IMR-90 (cell line): ENCODE measurements around the gene ATF5. TPM values are rescaled to one million over a fixed set of nuclear protein-coding genes. Genes with fewer than 3 reads are reported as not detected.

ENCODE experiments used
- polyA plus RNA-seq, 3 experiments: library from polyadenylated mRNA; depleted of rRNA; stranded (reverse); fragments of >200 nt; gene quantifications; 2 replicates each; pipeline ENCODE4 v1.2.3, GENCODE V29; 2012; ENCODE audit warnings: low replicate concordance in 1 of 3
- total RNA-seq: library from RNA; depleted of rRNA; stranded (reverse); fragments of >200 nt; gene quantifications from 2 replicates; pipeline ENCODE4 v1.2.3, GENCODE V29; 2012
- TF ChIP-seq, protein P1 (sequence below): fragments of 150-350 bp; IDR thresholded peaks from 2 replicates; pipeline ENCODE4 v1.6.1; 2017; ENCODE audit warnings: mild to moderate bottlenecking, antibody characterized with exemption, low read length, low read depth

Gene ATF5
- total and polyA plus RNA-seq, 2 of the 4 experiments (the other 2 are of a cell fraction) = 2.7 to 15.7 TPM

DNA sequence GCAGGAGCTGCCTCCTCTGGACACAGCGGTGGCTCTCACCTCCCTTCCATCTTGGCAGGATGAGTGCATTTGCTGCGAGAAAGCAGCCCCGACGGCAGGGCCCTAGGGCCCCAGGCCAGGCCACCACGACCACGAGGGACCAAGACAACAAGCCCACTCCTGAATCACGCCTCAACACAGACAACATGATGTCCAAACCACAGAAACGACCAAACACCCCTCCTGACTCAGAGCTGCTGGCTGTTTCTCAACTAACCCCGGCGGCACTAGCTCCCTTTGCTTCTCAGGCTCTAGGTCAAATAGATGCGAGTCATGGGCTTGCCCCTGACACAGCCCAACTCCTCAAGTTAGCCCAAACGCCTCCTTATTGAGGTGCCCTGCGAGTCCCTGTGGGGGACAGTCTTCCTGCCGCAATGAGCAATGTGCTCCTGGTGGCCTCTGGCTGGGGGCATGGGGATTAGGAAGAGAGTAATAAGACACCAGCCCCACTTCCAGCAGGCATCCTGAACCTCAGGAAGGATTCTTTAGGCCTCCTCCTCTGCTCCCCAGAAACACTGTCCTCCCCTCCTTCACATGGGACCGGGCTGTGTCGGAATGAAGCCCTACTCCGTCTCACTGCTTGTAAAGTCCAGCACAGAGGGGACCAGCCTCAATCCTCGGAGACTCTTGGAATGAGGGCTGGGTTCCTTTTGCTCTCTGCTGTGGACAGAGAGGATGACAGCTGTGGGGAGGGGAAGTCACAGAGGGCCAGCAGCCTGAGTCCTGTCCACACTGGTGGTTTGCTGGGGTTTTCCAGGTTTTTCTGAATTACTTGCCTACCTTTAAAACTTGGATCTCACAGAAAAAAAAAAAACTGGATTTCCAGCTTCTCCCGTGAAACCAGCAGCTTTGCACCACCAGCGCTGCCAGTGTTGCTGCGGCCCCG lies 6.9 kb upstream of the ATF5 start (continued):
- TF ChIP-seq, protein P1, sequence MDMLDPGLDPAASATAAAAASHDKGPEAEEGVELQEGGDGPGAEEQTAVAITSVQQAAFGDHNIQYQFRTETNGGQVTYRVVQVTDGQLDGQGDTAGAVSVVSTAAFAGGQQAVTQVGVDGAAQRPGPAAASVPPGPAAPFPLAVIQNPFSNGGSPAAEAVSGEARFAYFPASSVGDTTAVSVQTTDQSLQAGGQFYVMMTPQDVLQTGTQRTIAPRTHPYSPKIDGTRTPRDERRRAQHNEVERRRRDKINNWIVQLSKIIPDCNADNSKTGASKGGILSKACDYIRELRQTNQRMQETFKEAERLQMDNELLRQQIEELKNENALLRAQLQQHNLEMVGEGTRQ = no peak
